Lower leg skin (tissue), 4 donors: ENCODE results near the gene SLC38A4. TPM values are rescaled to one million over a fixed set of nuclear protein-coding genes. Genes with fewer than 3 reads are reported as not detected.

Source experiments
- DNase-seq, 2 donors: peaks; one replicate each; pipeline ENCODE4 v3.0.0-alpha.2; 2019; ENCODE audit warnings: low spot score in 2 of 2
- H3K4me3 ChIP-seq: fragments of 200-600 bp; sonication (generic); 2 replicates; pipeline ENCODE4 v1.5.1; 2017; ENCODE audit warnings: mild to moderate bottlenecking, low read depth; ENCODE audit not compliant: poor library complexity, severe bottlenecking
- POLR2A ChIP-seq, 2 donors: fragments of 450-650 bp; IDR thresholded peaks; one replicate each; pipeline ENCODE4 v1.6.1; 2016 to 2017; ENCODE audit warnings: antibody characterized with exemption in 2 of 2, mild to moderate bottlenecking in 1 of 2, moderate library complexity in 1 of 2
- WGBS, 2 donors: methylation state at CpG; one replicate each; pipeline ENCODE4 v1.1.5; 2018; 5-methylcytosine and 5-hydroxymethylcytosine counted together
- intact Hi-C: fragments of 100-400 bp; cut with DNase I; formaldehyde crosslinking; loops from one replicate; pipeline ENCODE4 v1.15.0; 2023; ENCODE audit warnings: low total_unique reads
- total RNA-seq, 4 donors: library from RNA; depleted of rRNA; stranded (reverse); fragments of >200 nt; gene quantifications; one replicate each; pipeline ENCODE4 v1.1.0, GENCODE V29; 2016
- TF ChIP-seq, protein P1 (sequence below), 3 donors: fragments of 450-650 bp; IDR thresholded peaks; one replicate each; pipeline ENCODE4 v1.5.1; 2016; ENCODE audit warnings: antibody characterized with exemption in 3 of 3, mild to moderate bottlenecking in 3 of 3, moderate library complexity in 2 of 3

Gene SLC38A4, protein sequence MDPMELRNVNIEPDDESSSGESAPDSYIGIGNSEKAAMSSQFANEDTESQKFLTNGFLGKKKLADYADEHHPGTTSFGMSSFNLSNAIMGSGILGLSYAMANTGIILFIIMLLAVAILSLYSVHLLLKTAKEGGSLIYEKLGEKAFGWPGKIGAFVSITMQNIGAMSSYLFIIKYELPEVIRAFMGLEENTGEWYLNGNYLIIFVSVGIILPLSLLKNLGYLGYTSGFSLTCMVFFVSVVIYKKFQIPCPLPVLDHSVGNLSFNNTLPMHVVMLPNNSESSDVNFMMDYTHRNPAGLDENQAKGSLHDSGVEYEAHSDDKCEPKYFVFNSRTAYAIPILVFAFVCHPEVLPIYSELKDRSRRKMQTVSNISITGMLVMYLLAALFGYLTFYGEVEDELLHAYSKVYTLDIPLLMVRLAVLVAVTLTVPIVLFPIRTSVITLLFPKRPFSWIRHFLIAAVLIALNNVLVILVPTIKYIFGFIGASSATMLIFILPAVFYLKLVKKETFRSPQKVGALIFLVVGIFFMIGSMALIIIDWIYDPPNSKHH
- 1 to 10 TPM in 2 of 4 donors, under 1 TPM in 2; 0.46 to 1.9 (median 0.88) TPM for total RNA-seq

DNA sequence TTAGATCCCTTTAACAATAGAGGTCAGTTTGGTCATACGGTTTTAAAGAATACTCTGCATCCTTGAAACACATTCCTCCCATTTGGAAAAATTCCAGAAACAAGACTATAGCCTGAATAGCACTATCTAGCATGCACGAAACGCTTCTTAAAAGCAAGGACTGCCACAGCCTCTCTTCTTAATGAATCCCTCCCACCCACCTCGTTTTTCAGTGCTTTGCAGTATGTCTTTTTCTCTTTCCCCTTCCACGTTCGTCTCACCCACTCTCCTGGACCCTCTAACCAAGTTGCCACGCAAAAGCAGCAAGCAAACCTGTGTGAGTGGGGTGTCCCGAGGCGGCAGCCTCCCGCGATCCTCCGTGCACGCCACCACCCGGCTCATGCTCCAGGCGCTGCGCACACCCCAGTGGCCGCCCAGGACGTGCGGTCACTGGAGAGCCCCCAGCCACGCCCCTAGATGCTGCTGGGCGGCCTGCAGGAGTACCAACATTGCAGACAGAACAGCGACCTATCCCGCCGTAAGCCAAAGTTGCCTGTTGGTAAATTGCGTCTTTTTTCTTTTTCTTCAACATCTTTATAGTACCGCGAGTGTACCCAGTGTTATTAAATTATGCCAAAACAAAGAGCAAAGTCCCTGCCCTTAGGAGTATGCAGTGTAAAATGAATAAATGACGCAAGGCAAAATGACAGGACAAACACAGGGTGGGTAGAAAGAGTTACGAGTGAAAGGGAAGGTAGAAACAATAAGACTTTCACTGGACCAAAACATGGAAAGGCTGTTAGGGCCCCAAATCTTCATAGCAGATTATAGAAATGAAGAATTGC is at the start of gene SLC38A4:
TSS of gene SLC38A4 (minus strand) at position 407 of the 824 bp plus-strand sequence. CDS start 32,926 bp downstream, outside the sequence.
- DNase-seq: no peak
- no peak within 1 kb of the TSS for H3K4me3 ChIP-seq
- 15% methylated on average over 29 of the region's 29 CpGs for WGBS, 2 donors
- TF ChIP-seq, protein P1, sequence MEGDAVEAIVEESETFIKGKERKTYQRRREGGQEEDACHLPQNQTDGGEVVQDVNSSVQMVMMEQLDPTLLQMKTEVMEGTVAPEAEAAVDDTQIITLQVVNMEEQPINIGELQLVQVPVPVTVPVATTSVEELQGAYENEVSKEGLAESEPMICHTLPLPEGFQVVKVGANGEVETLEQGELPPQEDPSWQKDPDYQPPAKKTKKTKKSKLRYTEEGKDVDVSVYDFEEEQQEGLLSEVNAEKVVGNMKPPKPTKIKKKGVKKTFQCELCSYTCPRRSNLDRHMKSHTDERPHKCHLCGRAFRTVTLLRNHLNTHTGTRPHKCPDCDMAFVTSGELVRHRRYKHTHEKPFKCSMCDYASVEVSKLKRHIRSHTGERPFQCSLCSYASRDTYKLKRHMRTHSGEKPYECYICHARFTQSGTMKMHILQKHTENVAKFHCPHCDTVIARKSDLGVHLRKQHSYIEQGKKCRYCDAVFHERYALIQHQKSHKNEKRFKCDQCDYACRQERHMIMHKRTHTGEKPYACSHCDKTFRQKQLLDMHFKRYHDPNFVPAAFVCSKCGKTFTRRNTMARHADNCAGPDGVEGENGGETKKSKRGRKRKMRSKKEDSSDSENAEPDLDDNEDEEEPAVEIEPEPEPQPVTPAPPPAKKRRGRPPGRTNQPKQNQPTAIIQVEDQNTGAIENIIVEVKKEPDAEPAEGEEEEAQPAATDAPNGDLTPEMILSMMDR (IDR thresholded peaks at IDR 0.05): peak in 1 of 3 donors; percentile 30
- TF ChIP-seq POLR2A (IDR thresholded peaks at IDR 0.05): no peak
- intact Hi-C loops: no loop called here

DNA sequence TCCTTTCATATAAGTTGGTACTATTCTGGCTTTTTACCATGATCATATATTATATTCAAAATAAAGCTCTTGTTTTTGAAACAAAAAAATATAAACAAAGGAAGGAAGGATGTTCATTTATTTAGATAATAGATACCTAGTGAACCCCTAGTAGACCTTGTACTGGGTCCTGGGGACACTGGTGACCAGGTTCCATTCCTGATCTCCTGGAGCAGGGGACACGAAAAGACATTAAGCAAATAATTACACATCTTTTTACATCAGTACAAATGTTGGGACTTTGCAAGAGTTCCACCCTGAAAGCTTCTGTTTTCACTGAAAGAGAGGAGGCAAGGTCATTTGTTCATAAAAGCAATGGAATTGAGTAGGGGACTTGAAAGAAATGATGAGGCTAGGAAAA is 49.3 kb upstream of the SLC38A4 start:
- WGBS, 2 donors: 84 to 85% methylated on average over 1 of the region's 1 CpG
- TF ChIP-seq, protein P1 (IDR thresholded peaks at IDR 0.05): no peak
- TF ChIP-seq POLR2A (IDR thresholded peaks at IDR 0.05): no peak
- intact Hi-C loops: loop anchor here (1.0 kb wide), 1 partner anchor 46 kb away; no protein-coding TSS in a partner anchor
- no peak for DNase-seq
- H3K4me3 ChIP-seq: no peak overlapping the region

DNA sequence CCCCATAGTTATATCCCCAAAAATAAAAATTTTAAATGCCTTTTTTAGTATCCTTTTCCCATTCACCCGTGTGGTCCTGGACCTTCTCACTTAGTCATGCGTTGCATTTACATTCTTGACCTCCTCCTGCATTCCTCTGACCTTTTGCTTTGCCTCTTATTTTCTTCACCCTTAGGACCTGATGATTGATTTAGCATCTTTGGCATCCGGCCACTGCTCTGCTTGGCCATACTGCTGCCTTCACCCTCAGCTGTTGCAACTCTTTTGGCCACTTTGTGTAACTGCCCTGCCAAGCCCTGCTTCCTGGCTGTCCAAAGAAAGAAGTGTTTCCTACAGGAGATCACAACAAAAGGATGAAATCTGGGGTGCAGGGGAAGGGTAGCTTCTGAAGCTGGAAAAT is 48.8 kb upstream of the SLC38A4 start:
- H3K4me3 ChIP-seq: no peak overlapping the region
- no peak for DNase-seq
- 70 to 71% methylated on average over 3 of the region's 3 CpGs for WGBS, 2 donors
- no peak for TF ChIP-seq POLR2A (IDR thresholded peaks at IDR 0.05)
- TF ChIP-seq, protein P1 (IDR thresholded peaks at IDR 0.05): no peak
- intact Hi-C loops: loop anchor here (1.0 kb wide), 1 partner anchor 45 kb away; no protein-coding TSS in a partner anchor

DNA sequence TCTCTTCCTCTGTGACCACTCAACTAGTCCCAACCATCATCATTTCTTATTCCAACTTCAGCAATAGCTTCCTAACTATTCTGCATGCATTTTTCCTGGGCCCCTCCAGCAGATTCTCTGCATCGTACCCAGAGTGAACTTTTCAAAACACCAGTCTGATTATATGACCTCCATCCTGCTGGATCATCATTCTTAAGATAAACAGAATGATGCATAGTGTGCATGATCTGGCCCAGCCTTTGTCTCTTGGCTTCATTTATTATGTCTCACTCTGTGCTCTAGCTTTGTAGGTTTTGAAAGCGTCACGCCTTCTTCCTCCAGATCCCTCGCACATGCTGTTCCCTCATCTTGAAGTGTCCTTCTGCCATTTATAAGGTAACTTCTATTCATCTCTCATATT is 46.3 kb upstream of the SLC38A4 start:
- DNase-seq: no peak
- H3K4me3 ChIP-seq: no peak overlapping the region
- TF ChIP-seq, protein P1 (IDR thresholded peaks at IDR 0.05): no peak
- no peak for TF ChIP-seq POLR2A (IDR thresholded peaks at IDR 0.05)
- intact Hi-C loops: no loop called here
- 93 to 97% methylated on average over 4 of the region's 4 CpGs for WGBS, 2 donors

DNA sequence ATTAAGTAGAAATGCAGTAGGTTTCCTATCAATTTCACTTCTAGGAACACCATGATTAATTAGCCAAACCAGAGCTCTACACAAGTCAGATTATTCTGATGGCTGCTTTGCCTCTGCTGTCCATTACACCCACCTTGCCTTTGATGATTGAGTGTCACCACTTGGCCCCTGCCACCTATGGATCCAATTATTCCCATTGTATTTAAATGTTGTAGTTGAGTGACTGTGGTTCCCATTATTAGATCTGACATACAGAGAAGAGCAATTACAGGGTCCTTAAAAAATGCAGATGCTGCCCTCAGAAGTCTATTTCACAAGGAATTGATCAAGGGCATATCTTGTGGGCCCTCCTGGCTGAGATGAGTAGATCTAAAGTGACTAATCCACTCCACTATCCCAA is 39.5 kb upstream of the SLC38A4 start:
- no peak overlapping the region for H3K4me3 ChIP-seq
- TF ChIP-seq, protein P1 (IDR thresholded peaks at IDR 0.05): no peak
- TF ChIP-seq POLR2A (IDR thresholded peaks at IDR 0.05): no peak
- intact Hi-C loops: no loop called here
- DNase-seq: no peak
